Activated CD8-positive, alpha-beta memory T cell treated with anti-CD3 and anti-CD28 coated beads, Interleukin-2, amount 10 ng/mL, durations not matched to agents 7 days and 5 days (primary cell): Measurements from ENCODE around the gene ENO3. TPM values are rescaled to one million over a fixed set of nuclear protein-coding genes. Genes with fewer than 3 reads are reported as not detected.
"Not testable (repeated sequence)": the region's sequence is repeated elsewhere in the genome, so short reads cannot be mapped to it uniquely, and the experiment has no call there.

Source experiments
- ATAC-seq: fragments of 150-1000 bp; cut with Tn5 transposase; one replicate; pipeline ENCODE4 v1.10.0; 2021; ENCODE audit warnings: moderate library complexity
- CTCF ChIA-PET: fragments of 350-600 bp; sonication (Branson Sonifier 250); formaldehyde crosslinking; loops from one replicate; lab custom pipeline; 2021; ENCODE audit warnings: antibody characterized with exemption; lab: Charles Lee
- DNase-seq: peaks from one replicate; pipeline ENCODE4 v3.0.0-alpha.2; 2020
- H3K27ac Mint-ChIP-seq: one replicate; pipeline ENCODE4 v1.8.0; 2021; ENCODE audit warnings: mild to moderate bottlenecking, mixed read lengths
- H3K27me3 Mint-ChIP-seq: one replicate; pipeline ENCODE4 v1.8.0; 2021; ENCODE audit warnings: mixed read lengths
- H3K36me3 Mint-ChIP-seq: one replicate; pipeline ENCODE4 v1.8.0; 2021; ENCODE audit warnings: mild to moderate bottlenecking, mixed read lengths
- H3K4me1 Mint-ChIP-seq: one replicate; pipeline ENCODE4 v1.8.0; 2021; ENCODE audit warnings: mixed read lengths
- H3K4me3 Mint-ChIP-seq: one replicate; pipeline ENCODE4 v1.8.0; 2021; ENCODE audit warnings: mild to moderate bottlenecking, moderate library complexity, mixed read lengths
- H3K9me3 Mint-ChIP-seq: one replicate; pipeline ENCODE4 v1.8.0; 2022; ENCODE audit warnings: low read depth, mixed read lengths
- total RNA-seq, 2 experiments: library from RNA; stranded (reverse); gene quantifications; one replicate each; pipeline ENCODE4 v1.2.3, GENCODE V29; 2021

ENO3 gene
- total RNA-seq, 2 experiments from 2014 or later: 27.7 to 30.8 TPM

GRCh38 chr17:4921320-4921719, 29.6 kb upstream of the ENO3 start:
- ATAC-seq: no peak
- peaks cover 2% of the 10 kb centered on the region for H3K36me3 Mint-ChIP-seq

GRCh38 chr17:4926577-4927335, 24.2 kb upstream of the ENO3 start:
- ATAC-seq, H3K4me3 Mint-ChIP-seq, H3K27me3 Mint-ChIP-seq, H3K9me3 Mint-ChIP-seq, H3K4me1 Mint-ChIP-seq, H3K27ac Mint-ChIP-seq, H3K36me3 Mint-ChIP-seq, DNase-seq: not testable (repeated sequence)
- CTCF ChIA-PET: interaction anchor here (0.8 to 1.9 kb wide), 2 partner anchors 13 to 17 kb away, joined by 3 to 4 read pairs; partner anchors contain the start of genes RNF167 and SLC25A11

More at GRCh38 chr17:4921320-4921719, 29.6 kb upstream of the ENO3 start:
- Mint-ChIP-seq H3K9me3 (no peaks in the 10 kb centered on the region), H3K27ac (no peak overlapping the region), H3K27me3 (no peaks in the 10 kb centered on the region), H3K4me3 (no peak overlapping the region), H3K4me1 (no peaks in the 10 kb centered on the region)
- DNase-seq: no peak
- CTCF ChIA-PET: interaction anchor here (2.4 kb wide), 1 partner anchor 12 kb away, joined by 12 read pairs; no protein-coding TSS in a partner anchor

- Mint-ChIP-seq H3K27me3 (no peaks in the 10 kb centered on the region), H3K36me3 (peaks cover 7% of the 10 kb centered on the region)
- CTCF ChIA-PET: no interaction called here
These were observed 22.0 kb upstream of the ENO3 start for GRCh38 chr17:4928881-4929280.

GRCh38 chr17:4931963-4932362, 19.0 kb upstream of the ENO3 start, which contains the start of gene GP1BA:
Gene GP1BA, plus strand, starts transcription at chr17:4932277. Its CDS starts 328 bp downstream, at chr17:4932605.
- Mint-ChIP-seq H3K27me3 (no peaks in the 10 kb centered on the region), H3K27ac (no peak within 1 kb of the TSS), H3K9me3 (no peaks in the 10 kb centered on the region), H3K4me1 (peaks cover 31% of the 10 kb centered on the region), H3K36me3 (peaks cover 15% of the 10 kb centered on the region), H3K4me3 (no peak within 1 kb of the TSS)
- ATAC-seq: no peak
- DNase-seq: no peak
- CTCF ChIA-PET: no interaction called here

More at GRCh38 chr17:4928881-4929280, 22.0 kb upstream of the ENO3 start:
- DNase-seq (no peak), ATAC-seq (no peak)
- Mint-ChIP-seq H3K4me1 (peaks cover 6% of the 10 kb centered on the region), H3K9me3 (no peaks in the 10 kb centered on the region), H3K4me3 (no peak overlapping the region), H3K27ac (no peak overlapping the region)

GRCh38 chr17:4932756-4933155, 18.2 kb upstream of the ENO3 start:
- H3K4me3 Mint-ChIP-seq: no peak overlapping the region

GRCh38 chr17:4933646-4934045, 17.3 kb upstream of the ENO3 start:
- no peaks in the 10 kb centered on the region for H3K27me3 Mint-ChIP-seq
- peaks cover 39% of the 10 kb centered on the region for H3K4me1 Mint-ChIP-seq
- H3K4me3 Mint-ChIP-seq: no peak overlapping the region
- no peak for DNase-seq
- H3K9me3 Mint-ChIP-seq: no peaks in the 10 kb centered on the region
- ATAC-seq: no peak
- CTCF ChIA-PET: interaction anchor here (0.8 to 1.3 kb wide), 2 partner anchors 24 to 30 kb away, joined by 3 to 7 read pairs; partner anchors contain the start of gene CHRNE
- H3K27ac Mint-ChIP-seq: peak overlapping the region; percentile 65
- peaks cover 26% of the 10 kb centered on the region for H3K36me3 Mint-ChIP-seq

More at GRCh38 chr17:4932756-4933155, 18.2 kb upstream of the ENO3 start:
- Mint-ChIP-seq H3K36me3 (peaks cover 18% of the 10 kb centered on the region), H3K27ac (no peak overlapping the region), H3K4me1 (peaks cover 35% of the 10 kb centered on the region), H3K9me3 (no peaks in the 10 kb centered on the region), H3K27me3 (no peaks in the 10 kb centered on the region)
- CTCF ChIA-PET: interaction anchor here (1.2 kb wide), 1 partner anchor 23 kb away, joined by 4 read pairs; no protein-coding TSS in a partner anchor
- ATAC-seq (no peak), DNase-seq (no peak)

- CTCF ChIA-PET: interaction anchor here (0.8 to 1.3 kb wide), 2 partner anchors 25 to 31 kb away, joined by 3 to 7 read pairs; partner anchors contain the start of gene CHRNE
- Mint-ChIP-seq H3K4me3 (no peak overlapping the region), H3K27me3 (no peaks in the 10 kb centered on the region), H3K4me1 (peaks cover 45% of the 10 kb centered on the region), H3K36me3 (peaks cover 29% of the 10 kb centered on the region), H3K9me3 (no peaks in the 10 kb centered on the region), H3K27ac (peak overlapping the region; percentile 65)
- DNase-seq: no peak
- ATAC-seq: peak; percentile 32
These were observed 16.5 kb upstream of the ENO3 start for GRCh38 chr17:4934173-4934979.

- H3K27me3 Mint-ChIP-seq: no peaks in the 10 kb centered on the region
- peaks cover 45% of the 10 kb centered on the region for H3K4me1 Mint-ChIP-seq
- DNase-seq (no peak), ATAC-seq (no peak)
- no peaks in the 10 kb centered on the region for H3K9me3 Mint-ChIP-seq
- CTCF ChIA-PET: interaction anchor here (0.9 to 1.5 kb wide), 3 partner anchors 13 to 33 kb away, joined by 3 to 5 read pairs (median 3); partner anchors contain the start of gene CHRNE
- H3K4me3 Mint-ChIP-seq: no peak overlapping the region
- peaks cover 32% of the 10 kb centered on the region for H3K36me3 Mint-ChIP-seq
- H3K27ac Mint-ChIP-seq: no peak overlapping the region
These were observed 15.3 kb upstream of the ENO3 start for GRCh38 chr17:4935650-4936049.

GRCh38 chr17:4936436-4936835, 14.5 kb upstream of the ENO3 start:
- no peaks in the 10 kb centered on the region for H3K27me3 Mint-ChIP-seq
- ATAC-seq (no peak), DNase-seq (no peak)
- H3K36me3 Mint-ChIP-seq: peaks cover 36% of the 10 kb centered on the region
- H3K27ac Mint-ChIP-seq: peak overlapping the region; percentile 42
- no peaks in the 10 kb centered on the region for H3K9me3 Mint-ChIP-seq
- CTCF ChIA-PET: interaction anchor here (0.6 to 1.5 kb wide), 4 partner anchors 14 to 235 kb away, joined by 3 to 5 read pairs (median 4); partner anchors contain the start of genes CAMTA2 and CHRNE
- no peak overlapping the region for H3K4me3 Mint-ChIP-seq
- H3K4me1 Mint-ChIP-seq: peaks cover 45% of the 10 kb centered on the region

GRCh38 chr17:4937553-4937952, 13.4 kb upstream of the ENO3 start:
- CTCF ChIA-PET: interaction anchor here (1.5 kb wide), 1 partner anchor 50 kb away, joined by 5 read pairs; the partner anchor contains the start of gene CAMTA2
- Mint-ChIP-seq H3K9me3 (no peaks in the 10 kb centered on the region), H3K36me3 (peaks cover 47% of the 10 kb centered on the region), H3K4me3 (no peak overlapping the region), H3K4me1 (peaks cover 54% of the 10 kb centered on the region), H3K27me3 (no peaks in the 10 kb centered on the region), H3K27ac (no peak overlapping the region)
- no peak for DNase-seq
- no peak for ATAC-seq

GRCh38 chr17:4938069-4938491, 12.8 kb upstream of the ENO3 start:
- Mint-ChIP-seq H3K4me1 (peaks cover 59% of the 10 kb centered on the region), H3K36me3 (peaks cover 53% of the 10 kb centered on the region), H3K27me3 (no peaks in the 10 kb centered on the region), H3K27ac (peak overlapping the region; percentile 83), H3K9me3 (no peaks in the 10 kb centered on the region), H3K4me3 (peak overlapping the region; percentile 98)
- ATAC-seq (no peak), DNase-seq (no peak)
- CTCF ChIA-PET: no interaction called here

- CTCF ChIA-PET: interaction anchor here (0.9 to 2.7 kb wide), 11 partner anchors 10 to 372 kb away, joined by 3 to 29 read pairs (median 5); partner anchors contain the start of genes ARRB2, CAMTA2, CHRNE and PFN1
- Mint-ChIP-seq H3K27ac (peak overlapping the region; percentile 83), H3K36me3 (peaks cover 57% of the 10 kb centered on the region)
These were observed 12.0 kb upstream of the ENO3 start for GRCh38 chr17:4938688-4939545.

More at GRCh38 chr17:4938688-4939545, 12.0 kb upstream of the ENO3 start:
- H3K27me3 Mint-ChIP-seq: no peaks in the 10 kb centered on the region
- peak overlapping the region; percentile 98 for H3K4me3 Mint-ChIP-seq
- no peak for DNase-seq
- no peaks in the 10 kb centered on the region for H3K9me3 Mint-ChIP-seq
- ATAC-seq: no peak
- peaks cover 59% of the 10 kb centered on the region for H3K4me1 Mint-ChIP-seq
